HG02571 (cell line): ENCODE data around the gene SPECC1.
"Not testable (repeated sequence)": the region's sequence is repeated elsewhere in the genome, so short reads cannot be mapped to it uniquely, and the experiment has no call there.

Experiments
- ATAC-seq: cut with Tn5 transposase; IDR thresholded peaks from one replicate; pipeline ENCODE4 v1.9.1; 2021; ENCODE audit warnings: mild to moderate bottlenecking, moderate library complexity; ENCODE audit not compliant: unreplicated experiment

SPECC1 gene

DNA sequence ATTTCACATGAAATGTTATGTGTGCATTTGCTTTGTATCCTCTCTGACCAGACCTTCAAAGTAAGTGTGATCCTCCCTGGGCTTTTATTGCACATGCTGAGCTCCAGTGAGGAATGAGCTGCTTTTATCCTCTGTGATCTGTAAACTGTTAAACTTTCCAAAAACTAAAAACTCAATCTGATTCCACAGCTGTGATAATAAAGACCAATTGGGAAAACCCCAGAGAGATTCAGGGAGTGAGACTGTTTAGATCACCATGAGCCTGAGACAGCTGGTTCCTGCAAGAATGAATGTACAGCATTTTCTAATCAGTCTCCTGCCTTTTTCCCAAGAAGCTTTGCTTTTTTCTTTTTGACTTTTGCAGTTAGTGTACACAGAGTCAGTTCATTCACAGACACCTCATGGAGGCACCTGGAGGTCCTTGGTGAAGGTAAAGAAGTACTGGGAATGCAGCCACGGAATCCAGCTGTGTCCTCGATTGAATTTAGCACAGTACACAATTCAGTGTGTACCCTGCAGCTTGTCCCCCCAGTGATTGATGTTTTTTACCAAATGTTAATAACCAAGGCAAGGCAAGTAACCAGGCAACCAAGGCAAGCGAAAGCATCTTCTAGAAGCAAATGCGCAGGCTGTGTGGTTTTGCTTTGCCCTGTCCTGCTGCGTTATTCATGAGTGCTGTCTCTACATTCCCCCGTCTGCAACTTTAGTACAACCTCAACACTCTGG lies 275.6 kb downstream of the SPECC1 start:
- no peak for ATAC-seq

DNA sequence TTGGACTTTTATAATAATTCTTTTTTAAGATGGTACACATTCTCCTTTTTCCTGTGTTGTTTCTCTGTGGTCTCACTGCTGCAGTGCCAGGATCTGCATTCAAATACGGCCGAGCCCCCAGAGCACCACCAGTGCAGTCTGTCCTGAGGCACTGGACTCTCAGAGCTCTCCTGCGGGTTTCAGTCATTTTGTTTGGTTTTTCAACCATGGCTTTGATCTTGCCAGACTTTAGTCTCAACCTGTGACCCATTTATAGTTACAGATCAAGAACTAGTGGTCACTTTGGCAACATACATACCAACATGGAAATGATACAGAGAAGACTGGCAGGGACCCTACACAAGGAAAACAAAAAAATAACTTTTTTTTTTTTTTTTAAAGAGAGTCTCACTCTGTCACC lies 280.8 kb downstream of the SPECC1 start:
- no peak for ATAC-seq

DNA sequence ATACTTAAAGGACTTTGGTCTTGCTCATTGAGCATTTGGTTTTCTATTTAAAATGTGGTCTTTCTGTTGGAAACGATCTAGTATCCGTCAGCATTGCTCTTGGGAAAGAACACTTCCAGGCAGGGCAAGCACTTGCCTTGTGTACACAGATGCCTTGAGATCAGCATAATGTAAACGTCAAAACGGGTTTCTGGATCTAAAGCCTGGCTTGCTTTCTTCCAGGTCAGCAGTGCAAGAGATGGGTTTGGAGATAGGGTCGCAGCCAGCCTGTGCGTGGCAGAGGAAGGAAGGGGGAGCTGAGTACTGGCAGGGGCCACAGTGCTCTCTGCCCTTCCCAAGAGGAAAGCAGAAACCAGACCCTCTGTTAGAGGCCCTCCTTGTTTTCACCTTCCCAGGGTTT lies 282.7 kb downstream of the SPECC1 start:
- no peak for ATAC-seq

DNA sequence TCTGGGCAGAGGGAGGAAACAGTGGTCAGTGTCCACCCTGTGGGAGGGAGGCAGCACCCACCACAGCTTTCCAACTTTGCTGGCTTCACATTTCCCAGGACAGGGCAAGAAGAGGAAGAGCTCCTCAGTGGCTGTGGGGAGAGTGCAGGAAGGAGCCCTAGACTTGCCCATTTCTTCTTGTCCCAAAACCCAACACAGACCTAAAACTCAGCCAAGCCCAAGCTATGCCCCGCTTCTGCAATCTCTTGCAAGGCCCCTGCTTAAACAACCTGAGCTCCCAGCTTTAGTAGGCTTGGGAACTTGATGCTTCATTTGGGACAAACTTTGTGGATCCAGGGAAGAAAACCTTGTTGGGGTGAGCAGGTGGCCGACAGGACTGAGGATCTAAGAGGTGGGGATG lies 284.3 kb downstream of the SPECC1 start:
- ATAC-seq: no peak

GRCh38 chr17:20294120-20294519 lies 285.0 kb downstream of the SPECC1 start:
- ATAC-seq: no peak

GRCh38 chr17:20299013-20299412 lies 289.9 kb downstream of the SPECC1 start:
- no peak for ATAC-seq

GRCh38 chr17:20300436-20300934 lies 291.3 kb downstream of the SPECC1 start:
- ATAC-seq: no peak

DNA sequence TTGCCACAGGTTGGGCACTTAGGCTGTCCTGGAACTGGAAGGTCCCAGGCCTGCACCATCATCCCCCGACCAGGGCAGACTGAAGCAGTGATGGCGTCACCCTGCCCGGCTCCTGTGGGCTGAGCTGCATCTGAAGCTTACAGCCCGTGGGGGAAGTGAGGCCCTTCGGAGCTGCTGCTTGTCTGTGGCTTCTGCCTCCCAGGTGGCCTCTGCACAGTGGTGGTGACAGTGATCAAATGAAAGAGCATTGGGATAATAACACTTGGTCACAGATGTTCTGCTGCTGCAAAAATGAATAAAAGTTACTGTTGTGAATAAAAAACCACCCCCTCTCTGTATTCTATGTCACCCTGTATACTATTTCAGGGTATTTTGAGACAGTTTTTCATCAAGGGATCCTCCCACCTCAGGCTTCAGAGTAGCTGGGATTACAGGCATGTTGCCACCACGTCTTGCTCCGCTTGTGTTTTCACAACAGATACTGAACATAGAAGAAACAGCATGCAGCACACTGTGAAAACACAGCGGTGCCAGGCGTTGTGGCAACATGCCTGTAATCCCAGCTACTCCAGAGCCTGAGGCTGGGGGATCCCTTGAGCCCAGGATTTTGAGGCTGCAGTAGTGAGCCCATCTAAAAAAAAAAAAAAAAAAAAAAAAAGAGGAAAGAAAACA lies 293.2 kb downstream of the SPECC1 start:
- ATAC-seq: no peak

DNA sequence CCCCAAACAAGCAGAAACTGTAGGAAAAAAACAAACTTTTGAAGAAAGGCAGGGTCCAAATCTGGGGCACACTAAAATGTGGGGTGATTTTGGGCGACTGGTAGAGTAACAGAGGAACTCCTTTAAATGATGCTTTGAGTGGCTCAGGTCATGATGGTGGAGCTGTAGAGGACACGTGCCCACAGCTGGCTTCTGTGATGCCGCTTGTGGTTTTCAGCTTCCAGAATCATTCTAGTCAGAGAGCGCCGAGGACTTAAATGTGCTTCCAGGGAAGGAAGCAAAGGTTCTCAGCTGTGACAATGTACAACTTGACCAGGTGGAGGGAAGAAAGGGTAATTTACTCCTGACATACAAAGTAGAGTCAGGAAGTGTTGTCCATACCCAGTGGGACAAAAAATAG lies 295.8 kb downstream of the SPECC1 start:
- no peak for ATAC-seq

DNA sequence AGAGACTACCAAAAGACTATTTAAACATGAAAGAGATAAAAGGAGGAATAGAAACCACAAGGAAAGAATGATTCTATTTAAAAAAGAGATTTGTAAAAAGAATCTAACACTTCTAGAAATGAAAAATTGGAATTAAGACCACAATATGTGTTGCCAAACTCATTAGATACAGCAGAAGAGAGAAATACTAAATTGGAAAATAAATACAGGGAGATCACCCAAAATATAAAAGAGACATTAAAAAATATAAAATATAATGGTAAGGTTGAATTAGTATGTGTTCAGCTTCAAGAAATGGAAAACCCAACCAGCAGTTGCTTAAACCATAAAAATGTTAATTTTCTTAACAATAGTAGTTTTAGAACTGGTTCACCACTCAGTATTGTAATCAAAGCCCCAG lies 297.8 kb downstream of the SPECC1 start:
- no peak for ATAC-seq

- no peak for ATAC-seq
These were observed 298.3 kb downstream of the SPECC1 start for GRCh38 chr17:20307326-20307910.

- ATAC-seq: no peak
These were observed 301.3 kb downstream of the SPECC1 start for GRCh38 chr17:20310481-20310880.

GRCh38 chr17:20313306-20313705 lies 304.1 kb downstream of the SPECC1 start:
- ATAC-seq: no peak

DNA sequence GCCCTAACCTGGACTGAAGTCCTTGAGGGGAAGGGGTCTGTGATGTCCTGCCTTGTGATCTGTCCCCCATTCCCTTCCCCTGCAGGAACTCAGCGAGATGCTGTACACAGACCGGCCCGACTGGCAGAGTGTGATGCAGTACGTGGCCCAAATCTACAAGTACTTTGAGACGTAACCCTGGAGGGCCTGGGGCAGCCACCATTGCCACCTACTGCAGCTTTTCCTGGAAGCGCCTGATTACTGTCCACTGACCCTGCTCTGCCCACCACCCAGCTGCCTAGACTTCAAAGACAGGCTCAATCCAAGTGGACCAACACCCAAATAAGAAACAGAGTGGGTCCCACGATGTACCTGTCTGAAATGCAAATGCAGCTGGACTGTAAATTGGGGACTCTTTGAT lies 304.7 kb downstream of the SPECC1 start:
- no peak for ATAC-seq

DNA sequence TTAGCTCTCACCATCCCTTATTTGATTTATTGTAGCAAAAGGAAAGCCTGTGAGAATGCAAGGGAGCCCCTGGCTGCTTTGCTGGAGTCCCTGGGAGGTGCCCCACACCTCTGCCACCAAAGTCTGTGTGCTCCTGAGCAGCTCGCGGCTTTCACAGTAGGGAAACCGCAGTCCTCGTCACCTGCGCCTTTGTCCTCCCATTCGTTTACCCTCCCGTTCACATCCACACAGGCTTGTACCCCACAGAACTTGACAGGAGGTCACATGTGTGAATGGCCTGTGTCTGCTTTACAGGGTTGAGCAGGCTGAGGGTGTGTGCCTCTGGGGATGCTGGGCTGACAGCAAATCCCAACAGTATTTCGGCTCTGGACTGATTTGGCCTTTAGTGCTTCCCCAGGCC lies 305.7 kb downstream of the SPECC1 start:
- no peak for ATAC-seq

DNA sequence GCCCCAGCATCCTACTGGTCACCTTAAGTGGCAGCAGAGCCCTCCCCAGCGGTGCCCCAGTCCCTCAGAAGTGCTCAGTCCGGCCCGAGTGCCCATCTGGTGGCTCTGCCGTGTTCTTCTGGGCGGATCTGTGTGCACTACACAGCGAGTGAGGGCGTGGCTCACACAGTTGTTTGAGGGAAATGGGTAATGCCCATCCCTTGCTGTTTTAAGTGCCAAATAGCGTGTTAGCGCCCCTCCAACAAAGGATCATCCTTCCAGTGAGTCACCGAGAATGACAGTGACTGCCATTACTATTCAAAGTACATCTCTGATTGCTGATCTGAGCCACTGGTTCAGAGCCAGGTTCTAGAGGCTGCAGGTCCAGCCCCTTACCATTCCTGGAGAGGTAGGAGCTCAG lies 306.2 kb downstream of the SPECC1 start:
- no peak for ATAC-seq

DNA sequence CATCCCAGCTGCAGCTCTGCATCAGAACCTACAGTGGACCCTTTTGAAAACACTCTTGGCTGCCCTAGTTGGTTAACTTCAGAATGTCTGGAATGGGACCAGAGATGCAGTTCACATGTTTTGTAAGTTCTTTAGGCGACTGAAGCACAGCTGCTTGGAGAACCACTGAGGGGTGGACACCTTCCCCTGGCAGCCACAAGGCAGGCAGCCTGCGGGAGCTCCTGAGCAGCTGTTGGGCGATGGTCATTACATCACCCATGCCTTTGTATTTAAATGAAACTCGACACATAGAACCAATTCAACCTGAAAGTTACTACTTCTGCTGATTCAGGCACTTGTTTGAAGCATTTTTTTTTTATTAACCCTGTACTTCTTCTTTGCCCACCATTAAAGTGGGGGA lies 306.7 kb downstream of the SPECC1 start:
- ATAC-seq: no peak

- not testable (repeated sequence) for ATAC-seq
These were observed 311.5 kb downstream of the SPECC1 start for GRCh38 chr17:20320535-20321229.

DNA sequence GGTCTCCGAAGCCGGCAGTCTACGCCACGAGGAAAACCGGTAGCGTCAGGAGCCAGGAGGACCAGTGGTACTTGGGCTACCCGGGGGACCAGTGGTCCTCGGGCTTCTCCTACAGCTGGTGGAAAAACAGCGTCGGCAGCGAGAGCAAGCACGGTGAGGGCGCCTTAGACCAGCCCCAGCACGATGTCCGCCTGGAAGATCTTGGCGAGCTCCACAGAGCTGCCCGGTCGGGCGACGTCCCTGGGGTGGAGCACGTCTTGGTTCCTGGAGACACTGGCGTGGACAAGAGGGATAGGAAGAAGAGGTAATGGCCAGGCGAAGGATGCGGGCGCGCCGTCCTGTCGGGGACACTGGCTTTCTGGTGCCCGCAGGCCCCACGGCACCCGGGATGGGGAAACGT lies 312.2 kb downstream of the SPECC1 start:
- not testable (repeated sequence) for ATAC-seq

DNA sequence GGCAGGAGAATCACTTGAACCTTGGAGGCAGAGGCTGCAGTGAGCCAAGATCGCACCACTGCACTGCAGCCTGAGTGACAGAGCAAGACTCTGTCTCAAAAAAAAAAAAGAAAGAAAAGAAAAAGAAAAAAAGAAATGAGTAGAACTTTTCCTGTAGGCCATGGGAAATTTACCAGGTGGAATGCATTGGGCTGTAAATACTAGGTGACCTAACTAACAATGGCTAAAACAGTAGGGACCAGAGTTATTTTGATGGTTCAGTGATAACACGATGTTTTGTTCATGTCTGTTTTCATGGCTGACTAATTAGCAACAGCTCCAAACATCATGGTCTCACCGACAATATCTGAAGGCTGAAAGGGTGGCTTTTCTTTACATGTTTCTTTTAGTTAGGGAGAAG lies 318.6 kb downstream of the SPECC1 start:
- ATAC-seq: not testable (repeated sequence)

GRCh38 chr17:20351405-20351804 lies 342.2 kb downstream of the SPECC1 start:
- not testable (repeated sequence) for ATAC-seq
